Measurements from ENCODE around the gene IL17REL. TPM values are rescaled to one million over a fixed set of nuclear protein-coding genes. Genes with fewer than 3 reads are reported as not detected.

IL17REL gene
- total RNA-seq, 1 experiment from 2014 or later, result 0.24 TPM

DNA sequence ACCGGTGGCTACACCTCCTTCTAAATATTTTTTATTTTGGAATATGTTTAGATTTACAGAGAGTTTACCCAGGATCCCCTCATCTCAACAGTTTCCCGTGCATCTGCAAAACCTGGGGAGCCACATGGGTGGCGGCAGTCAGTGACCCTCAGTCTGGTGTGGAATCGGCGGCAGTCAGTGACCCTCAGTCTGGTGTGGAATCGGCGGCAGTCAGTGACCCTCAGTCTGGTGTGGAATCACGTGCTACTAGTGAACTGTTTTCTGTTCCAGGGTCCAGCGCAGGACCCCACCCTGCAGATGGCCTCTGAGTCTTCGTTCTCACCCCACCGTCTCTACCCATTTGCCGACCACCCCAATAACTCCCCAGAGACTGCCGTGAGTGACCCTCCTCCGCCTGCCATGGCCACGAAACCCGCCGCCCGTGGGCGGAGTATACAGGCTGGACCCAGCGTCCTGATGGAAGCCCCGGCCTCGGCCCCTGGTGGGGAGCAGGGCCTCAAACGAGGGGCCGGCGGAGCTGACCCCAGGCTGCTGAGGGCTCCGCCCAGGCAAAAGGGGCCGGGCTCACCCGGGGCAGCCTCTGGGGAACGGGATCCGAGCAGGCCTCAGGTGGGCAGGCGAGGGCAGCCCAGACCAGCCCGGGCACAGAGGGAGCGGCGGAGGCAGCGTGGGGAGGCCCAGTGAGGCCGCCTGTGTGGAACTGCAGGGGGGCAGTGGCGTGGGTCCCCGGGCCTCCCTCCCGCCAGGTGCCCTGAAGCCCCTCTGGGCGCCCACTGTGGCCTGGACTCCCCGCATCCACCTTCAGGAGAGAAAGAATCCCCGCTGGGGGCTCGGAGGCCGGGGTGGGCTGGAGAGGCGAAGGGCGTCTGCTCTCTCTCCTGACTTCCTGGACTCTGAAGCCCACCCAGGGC lies 2.5 kb downstream of the IL17REL start:
- peaks cover 16% of the 10 kb centered on the region for H3K4me1 Mint-ChIP-seq
- H3K27ac Mint-ChIP-seq, result no peak overlapping the region
- no peak for TF ChIP-seq GRHL2 (CRISPR knock-in tag; IDR thresholded peaks at IDR 0.05; ENCODE audit: insufficient replicate concordance, severe bottlenecking)
- TF ChIP-seq ZNF671 (CRISPR knock-in tag; IDR thresholded peaks at IDR 0.05), result no peak
- TF ChIP-seq CREB1 (CRISPR knock-in tag; IDR thresholded peaks at IDR 0.05), result no peak
- no peak for TF ChIP-seq ZNF121 (CRISPR knock-in tag; IDR thresholded peaks at IDR 0.05)
- TF ChIP-seq ATF1 (CRISPR knock-in tag; IDR thresholded peaks at IDR 0.05), result no peak
- ChIA-PET POLR2A (no interaction called here), CTCF (interaction anchor here (0.7 to 4.1 kb wide), 4 partner anchors 17 to 20 kb away, joined by 3 to 25 read pairs (median 10); no protein-coding TSS in a partner anchor)
- DNase-seq (ENCODE audit: low spot score) (no peak), ATAC-seq (no peak)
- no peaks in the 10 kb centered on the region for H3K9me3 Mint-ChIP-seq
- H3K4me3 Mint-ChIP-seq, result no peak overlapping the region
- peaks cover 38% of the 10 kb centered on the region for H3K27me3 Mint-ChIP-seq (ENCODE audit: low read depth)
- no peaks in the 10 kb centered on the region for H3K36me3 Mint-ChIP-seq

DNA sequence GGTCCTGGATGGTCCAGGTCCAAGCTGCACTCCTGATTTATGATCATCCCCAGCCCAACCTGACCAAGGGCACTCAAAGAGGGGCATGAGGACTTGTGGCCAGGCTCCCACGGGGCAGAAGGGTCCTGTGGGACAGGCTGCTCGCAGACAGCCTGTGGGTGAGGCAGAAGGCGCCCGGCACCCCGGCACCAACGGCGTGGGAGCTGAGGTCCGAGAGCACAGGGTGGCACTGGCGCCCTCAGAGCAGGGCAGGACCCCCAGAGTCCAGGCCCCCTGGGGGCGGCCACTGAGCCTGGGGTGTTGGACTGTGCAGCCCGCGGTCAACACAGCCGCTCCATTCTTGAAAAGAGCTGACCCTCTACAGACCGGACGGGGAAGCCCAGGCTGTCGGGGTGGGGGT lies 3.3 kb downstream of the IL17REL start:
- ChIA-PET POLR2A (no interaction called here), CTCF (interaction anchor here (0.7 to 1.0 kb wide), 2 partner anchors 20 to 21 kb away, joined by 3 to 4 read pairs; no protein-coding TSS in a partner anchor)
- TF ChIP-seq, protein P1, sequence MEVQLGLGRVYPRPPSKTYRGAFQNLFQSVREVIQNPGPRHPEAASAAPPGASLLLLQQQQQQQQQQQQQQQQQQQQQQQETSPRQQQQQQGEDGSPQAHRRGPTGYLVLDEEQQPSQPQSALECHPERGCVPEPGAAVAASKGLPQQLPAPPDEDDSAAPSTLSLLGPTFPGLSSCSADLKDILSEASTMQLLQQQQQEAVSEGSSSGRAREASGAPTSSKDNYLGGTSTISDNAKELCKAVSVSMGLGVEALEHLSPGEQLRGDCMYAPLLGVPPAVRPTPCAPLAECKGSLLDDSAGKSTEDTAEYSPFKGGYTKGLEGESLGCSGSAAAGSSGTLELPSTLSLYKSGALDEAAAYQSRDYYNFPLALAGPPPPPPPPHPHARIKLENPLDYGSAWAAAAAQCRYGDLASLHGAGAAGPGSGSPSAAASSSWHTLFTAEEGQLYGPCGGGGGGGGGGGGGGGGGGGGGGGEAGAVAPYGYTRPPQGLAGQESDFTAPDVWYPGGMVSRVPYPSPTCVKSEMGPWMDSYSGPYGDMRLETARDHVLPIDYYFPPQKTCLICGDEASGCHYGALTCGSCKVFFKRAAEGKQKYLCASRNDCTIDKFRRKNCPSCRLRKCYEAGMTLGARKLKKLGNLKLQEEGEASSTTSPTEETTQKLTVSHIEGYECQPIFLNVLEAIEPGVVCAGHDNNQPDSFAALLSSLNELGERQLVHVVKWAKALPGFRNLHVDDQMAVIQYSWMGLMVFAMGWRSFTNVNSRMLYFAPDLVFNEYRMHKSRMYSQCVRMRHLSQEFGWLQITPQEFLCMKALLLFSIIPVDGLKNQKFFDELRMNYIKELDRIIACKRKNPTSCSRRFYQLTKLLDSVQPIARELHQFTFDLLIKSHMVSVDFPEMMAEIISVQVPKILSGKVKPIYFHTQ (CRISPR knock-in tag; IDR thresholded peaks at IDR 0.05), result no peak
- no peak for TF ChIP-seq ESRRA (CRISPR knock-in tag; IDR thresholded peaks at IDR 0.05; ENCODE audit: borderline replicate concordance)
- no peak for TF ChIP-seq GABPB1 (CRISPR knock-in tag; IDR thresholded peaks at IDR 0.05)
- no peak for TF ChIP-seq OVOL2 (CRISPR knock-in tag; IDR thresholded peaks at IDR 0.05; ENCODE audit: borderline replicate concordance)
- TF ChIP-seq FOXJ3 (CRISPR knock-in tag; IDR thresholded peaks at IDR 0.05; ENCODE audit: borderline replicate concordance), result no peak
- TF ChIP-seq NFATC4 (CRISPR knock-in tag; IDR thresholded peaks at IDR 0.05), result no peak
- TF ChIP-seq FOXP1 (CRISPR knock-in tag; IDR thresholded peaks at IDR 0.05; ENCODE audit: borderline replicate concordance), result no peak
- TF ChIP-seq, protein P2, sequence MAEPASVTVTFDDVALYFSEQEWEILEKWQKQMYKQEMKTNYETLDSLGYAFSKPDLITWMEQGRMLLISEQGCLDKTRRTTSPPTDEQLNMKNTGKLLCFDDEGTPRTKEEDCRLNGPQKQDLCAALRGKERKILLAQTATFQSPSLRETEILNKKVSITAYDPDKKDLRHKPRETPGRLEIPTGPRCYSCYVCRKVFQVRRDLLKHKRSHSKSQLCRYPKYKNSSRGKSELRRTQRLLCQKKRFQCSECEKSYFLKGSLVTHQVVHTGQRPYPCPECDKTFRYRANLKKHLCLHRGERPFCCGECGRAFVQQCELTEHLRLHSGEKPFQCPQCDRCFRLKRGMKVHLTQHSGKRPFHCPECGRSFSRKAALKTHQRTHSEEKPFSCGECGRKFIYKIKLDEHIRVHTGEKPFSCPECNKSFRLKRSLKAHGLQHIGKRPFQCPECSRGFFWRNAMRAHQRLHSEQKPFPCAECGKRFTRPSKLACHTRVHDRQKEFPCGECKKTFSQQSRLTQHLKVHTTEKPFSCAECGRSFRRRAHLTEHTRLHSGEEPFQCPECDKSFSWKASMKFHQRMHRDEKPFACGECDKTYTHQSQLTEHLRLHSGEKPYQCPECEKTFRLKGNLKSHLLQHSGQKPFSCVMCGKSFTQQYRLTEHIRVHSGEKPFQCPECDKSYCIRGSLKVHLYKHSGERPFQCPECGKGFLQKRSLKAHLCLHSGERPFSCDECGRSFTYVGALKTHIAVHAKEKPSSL (CRISPR knock-in tag; conservative IDR thresholded peaks at IDR 0.05), result no peak
- TF ChIP-seq, protein P3, sequence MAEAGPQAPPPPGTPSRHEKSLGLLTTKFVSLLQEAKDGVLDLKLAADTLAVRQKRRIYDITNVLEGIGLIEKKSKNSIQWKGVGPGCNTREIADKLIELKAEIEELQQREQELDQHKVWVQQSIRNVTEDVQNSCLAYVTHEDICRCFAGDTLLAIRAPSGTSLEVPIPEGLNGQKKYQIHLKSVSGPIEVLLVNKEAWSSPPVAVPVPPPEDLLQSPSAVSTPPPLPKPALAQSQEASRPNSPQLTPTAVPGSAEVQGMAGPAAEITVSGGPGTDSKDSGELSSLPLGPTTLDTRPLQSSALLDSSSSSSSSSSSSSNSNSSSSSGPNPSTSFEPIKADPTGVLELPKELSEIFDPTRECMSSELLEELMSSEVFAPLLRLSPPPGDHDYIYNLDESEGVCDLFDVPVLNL (CRISPR knock-in tag; IDR thresholded peaks at IDR 0.05; ENCODE audit: borderline replicate concordance, low read depth), result no peak
- TF ChIP-seq SP1 (CRISPR knock-in tag; conservative IDR thresholded peaks at IDR 0.05), result no peak
- no peak for TF ChIP-seq ZNF416 (CRISPR knock-in tag; IDR thresholded peaks at IDR 0.05)
- TF ChIP-seq ZNF138 (CRISPR knock-in tag; conservative IDR thresholded peaks at IDR 0.05), result no peak
- ATAC-seq, result no peak
- no peaks in the 10 kb centered on the region for H3K36me3 Mint-ChIP-seq
- H3K27ac Mint-ChIP-seq, result no peak overlapping the region
- peaks cover 16% of the 10 kb centered on the region for H3K4me1 Mint-ChIP-seq
- no peak overlapping the region for H3K4me3 Mint-ChIP-seq
- H3K9me3 Mint-ChIP-seq, result no peaks in the 10 kb centered on the region
- peaks cover 34% of the 10 kb centered on the region for H3K27me3 Mint-ChIP-seq (ENCODE audit: low read depth)
- no peak for DNase-seq (ENCODE audit: low spot score)

Measured in WTC11 (cell line).